GM19193 (cell line): Measurements from ENCODE around the gene GPR137B.

ENCODE experiments used
- POLR2A ChIP-seq: IDR thresholded peaks from 4 replicates; pipeline ENCODE4 v1.6.1; 2011; ENCODE audit not compliant: insufficient read depth, insufficient read length; ENCODE audit errors: extremely low read depth

Gene GPR137B

DNA sequence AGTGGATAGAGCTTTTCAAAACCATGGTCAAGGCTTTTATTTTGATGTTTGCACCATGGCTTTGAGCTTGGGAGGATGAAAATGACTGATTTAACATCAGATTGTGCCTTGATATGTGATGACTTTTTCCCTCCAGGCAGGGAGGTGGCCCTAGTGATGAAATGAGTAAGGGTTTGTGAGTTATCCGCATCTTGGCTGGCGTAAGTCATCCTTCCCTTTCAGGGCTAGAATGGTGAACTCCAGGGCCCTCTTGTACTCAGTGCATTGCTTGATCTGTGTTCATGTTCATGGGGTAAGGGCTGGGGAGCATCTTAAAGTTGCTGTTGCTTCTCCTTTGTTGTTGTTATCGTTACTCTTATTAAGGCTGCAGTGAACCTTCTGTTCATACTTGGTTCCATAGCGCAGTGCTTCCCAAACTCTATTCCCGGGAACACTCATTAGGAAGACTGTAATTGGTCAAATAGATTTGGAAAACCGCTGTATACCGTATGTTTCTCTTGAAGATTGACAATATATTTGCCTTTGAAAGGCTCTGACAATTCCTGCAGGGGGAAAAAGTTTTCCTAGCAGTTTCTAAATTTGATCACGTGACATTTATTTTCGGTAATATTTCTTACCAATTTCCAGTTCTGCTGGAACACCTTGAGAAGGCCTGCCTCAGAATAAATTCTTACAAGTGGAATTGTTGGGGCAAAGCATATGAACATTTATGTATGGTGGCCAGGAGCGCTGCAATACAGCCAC is 23.1 kb downstream of the GPR137B start:
- no peak for TF ChIP-seq POLR2A

DNA sequence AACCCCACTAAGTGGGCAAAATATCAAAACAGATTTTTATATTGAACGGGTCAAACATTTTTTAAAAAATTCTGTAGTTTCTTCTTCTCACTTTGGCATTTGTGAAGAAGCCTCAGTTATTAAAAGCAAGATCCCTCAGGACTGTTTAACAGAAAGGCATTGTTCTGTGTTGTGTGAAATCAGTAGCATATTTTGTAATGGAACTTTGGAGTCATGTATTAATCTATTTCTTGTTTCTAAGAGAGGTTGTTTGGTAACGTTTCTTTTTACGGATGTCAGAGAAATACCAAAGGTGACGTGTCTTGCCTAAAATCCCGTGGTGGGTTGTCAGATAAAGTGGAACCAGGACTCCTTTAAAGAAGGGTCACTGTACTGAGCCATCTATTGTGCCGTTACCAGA is 23.7 kb downstream of the GPR137B start:
- TF ChIP-seq POLR2A, result no peak

DNA sequence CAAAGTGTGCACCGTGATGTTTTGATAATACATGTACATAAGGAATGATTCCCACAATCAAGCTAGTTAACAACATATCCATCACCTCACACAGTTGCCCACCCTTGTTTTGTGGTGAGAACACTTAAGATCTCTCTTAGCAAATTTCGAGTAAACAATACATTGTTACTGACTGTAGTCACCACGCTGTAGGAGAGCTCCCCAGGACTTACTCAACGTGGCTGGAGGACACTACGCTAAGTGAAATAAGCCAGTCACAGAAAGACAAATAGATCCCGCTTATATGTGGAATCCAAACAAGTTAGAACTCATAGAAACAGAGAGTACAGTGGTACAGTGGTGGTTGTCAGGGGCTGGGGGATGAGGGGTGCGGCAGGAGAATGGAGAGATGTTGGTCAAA is 24.8 kb downstream of the GPR137B start:
- no peak for TF ChIP-seq POLR2A

DNA sequence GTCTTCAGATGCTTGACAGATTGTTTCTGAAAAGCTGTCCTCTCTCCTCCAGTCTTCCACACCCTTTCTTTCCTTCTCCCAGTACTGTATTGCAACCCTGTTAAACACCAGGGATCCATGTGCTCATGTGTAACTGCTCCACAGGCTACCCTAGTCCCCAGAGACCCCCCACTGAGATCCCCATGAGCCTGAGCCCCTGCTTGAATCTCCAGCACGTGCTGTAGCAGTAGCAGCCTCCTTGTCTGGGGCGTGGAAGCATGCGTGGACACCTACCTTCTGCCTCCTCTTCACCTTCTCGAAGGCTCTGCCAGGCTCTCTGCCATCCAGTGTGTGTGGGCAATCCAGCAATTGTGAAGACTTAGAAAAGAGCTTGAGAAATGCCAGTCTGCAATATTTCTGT is 25.2 kb downstream of the GPR137B start:
- no peak for TF ChIP-seq POLR2A

DNA sequence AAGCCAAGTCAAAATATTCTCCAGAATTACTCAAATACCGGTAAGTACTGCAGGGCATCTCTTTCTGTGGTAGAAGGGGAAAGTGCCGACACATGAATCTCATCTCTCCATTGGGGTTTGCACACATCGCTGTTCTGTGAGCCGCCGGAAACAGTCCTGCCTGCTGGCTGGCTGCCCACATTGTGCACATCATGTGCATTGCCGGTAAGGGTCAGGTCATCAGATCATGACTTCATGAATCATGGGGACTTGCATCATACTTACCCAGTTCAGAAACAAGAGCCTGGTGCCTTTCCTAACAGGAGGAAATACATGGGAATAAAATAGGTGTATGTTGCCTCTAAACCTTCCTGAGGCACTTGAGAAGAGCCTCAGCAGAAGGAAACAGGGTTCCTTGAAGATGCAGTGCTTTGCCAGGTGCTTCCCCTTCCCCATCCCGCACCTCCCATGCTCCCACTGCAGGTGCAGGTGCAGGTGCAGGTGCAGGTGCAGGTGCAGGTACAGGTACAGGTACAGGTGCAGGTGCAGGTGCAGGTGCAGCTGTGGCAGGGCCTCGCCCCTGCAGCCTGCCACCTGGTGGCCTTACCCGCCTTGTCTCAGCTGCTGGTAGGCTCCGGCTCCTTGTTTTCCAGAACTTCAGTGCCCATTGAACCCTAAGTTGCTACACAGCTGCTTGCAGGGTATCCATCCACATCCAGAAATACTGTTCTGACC is 26.5 kb downstream of the GPR137B start:
- no peak for TF ChIP-seq POLR2A

DNA sequence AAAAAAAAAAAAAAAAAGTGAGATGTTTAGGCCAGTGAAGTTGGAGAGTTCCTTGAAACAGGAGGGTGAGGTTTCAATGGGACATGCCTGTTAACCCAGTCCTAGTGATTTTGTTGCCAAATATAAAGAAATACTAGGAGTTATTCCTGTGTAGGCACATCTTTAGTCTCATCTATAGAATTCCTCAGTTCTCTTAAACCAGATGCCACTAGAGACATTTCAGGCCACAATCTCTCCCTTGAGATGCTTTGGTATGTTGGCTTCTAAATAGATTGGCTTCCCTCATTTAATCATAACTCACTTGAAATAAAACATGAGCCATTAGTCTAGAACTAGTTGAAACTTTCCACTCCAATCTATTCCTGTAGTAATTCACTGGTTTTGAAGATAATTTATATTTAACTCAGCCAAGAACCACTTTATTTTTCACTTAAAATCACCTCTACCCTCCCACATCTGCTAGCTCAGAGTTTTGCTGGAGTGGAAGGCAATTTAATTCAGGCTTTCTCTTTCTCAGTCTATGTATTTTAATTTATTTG is 29.8 kb downstream of the GPR137B start:
- TF ChIP-seq POLR2A, result no peak

DNA sequence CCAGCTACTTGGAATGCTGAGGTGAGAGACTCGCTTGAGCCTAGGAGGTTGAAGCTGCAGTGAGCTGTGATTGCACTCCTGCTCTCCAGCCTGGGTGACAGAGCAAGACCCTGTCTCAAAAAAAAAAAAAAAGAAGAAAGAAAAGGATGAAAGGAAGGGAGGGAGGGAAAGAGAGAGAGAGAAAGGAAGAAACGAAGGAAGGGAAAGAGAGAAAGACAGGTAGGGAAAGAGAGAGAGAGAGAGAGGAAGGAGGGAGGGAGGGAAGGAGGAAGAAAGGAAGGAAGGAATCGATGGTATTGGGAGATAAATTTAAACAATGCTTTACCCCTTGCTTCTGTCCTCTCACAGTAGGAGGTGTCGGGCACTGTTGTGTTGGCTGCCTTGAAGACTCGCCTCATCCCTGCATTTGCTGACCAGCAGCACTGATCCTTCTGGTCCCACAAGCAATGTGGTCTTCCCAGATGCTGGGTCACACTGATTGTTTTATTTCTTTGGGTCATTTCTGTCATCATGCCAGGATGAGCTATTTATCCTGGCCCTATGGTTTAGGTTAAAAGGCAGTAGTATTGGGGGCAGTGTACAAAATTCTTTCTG is 30.9 kb downstream of the GPR137B start:
- no peak for TF ChIP-seq POLR2A

DNA sequence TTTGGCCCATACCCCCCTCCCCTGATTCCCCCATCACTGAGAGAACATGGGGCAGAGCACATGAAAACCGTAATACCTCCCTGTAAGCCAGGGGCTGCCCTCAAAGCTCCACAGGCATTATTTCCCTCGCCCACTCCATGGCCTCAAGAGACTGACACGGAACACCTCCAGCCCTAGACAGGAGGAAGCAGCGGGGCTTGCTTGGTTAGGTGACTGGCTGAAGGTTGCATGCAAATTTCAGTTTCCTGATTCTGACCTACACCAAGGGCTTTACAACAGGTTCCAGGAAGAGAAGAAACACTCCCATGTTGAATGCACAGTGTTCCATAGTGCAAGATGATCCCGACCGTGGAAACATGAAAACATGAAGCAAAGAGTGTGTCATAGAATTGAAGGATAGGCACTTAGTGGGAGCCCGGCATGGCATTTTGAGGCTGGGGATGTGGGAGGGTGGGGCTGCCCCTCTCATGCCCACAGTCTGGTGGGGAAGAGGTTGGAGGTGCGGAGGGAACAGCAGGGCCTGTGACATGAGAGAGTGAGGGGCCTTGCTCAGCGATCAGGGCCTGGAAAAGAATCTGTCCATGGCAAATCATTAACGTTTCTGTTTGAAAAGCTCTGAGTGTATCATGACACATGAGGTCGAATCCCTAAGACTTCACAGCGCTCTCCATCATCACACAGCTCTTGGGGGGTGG is 33.5 kb downstream of the GPR137B start:
- TF ChIP-seq POLR2A, result no peak

DNA sequence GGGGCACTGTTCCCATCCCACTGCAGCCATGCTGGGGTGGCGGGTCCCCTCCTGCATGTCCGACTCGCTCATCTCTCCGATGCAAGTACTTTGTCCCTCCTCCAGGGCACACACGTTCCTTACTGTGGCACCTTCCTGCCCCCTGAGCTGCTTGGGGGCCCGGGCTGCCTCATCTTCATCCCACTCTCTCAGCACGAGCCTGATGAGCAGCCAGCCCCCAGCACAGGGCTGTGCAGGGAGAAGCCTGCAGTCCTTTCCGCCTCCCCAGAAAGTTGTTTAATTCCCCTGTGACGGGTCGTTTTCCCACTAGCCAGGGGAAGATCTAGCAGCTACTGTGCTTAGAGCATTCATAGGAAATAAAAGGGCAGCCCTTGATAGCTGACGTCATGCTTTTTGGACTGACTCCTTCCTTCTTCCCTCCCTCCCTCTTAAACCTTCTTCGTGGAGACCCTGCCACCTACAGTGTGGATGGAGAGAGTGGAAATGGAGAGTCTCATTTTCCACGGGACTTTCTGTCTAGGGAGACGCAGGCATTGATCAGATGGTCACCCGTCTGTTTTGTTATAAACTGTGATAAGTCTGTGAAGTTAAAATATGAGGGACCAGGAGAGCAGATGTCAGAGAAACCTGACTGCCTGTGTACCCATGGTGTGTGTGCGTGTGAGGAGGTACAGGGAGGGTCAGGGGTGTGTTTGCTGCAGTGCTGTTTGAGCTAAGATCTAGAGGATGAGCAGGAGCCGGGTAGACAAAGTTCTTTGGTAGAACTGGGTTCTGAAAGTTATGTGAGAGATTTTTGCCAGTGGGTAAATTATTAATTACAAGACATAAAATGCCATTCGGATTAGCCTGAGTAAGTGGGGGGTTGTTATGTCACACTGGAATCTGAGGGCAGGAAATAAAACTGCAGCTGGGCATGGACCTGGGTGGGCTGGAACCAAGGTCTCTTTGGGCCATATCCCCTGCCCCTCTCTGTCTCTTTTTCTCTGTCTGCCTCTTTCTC is 34.3 kb downstream of the GPR137B start:
- TF ChIP-seq POLR2A, result no peak

DNA sequence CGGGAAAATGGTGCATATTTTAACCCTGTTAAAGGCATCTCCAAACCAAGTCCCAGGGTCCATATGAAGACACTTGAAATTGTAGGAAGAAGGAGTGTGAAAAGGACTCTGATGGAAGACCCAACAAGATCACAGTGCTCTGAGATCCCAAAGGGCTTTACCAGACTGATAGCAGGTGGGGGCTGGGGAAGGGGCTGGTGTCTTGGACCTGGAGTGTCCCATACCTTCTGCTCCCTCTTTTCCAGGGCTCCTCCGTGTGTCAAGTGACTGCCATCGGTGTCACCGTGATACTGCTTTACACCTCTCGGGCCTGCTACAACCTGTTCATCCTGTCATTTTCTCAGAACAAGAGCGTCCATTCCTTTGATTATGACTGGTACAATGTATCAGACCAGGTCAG is 37.3 kb downstream of the GPR137B start:
- no peak for TF ChIP-seq POLR2A

DNA sequence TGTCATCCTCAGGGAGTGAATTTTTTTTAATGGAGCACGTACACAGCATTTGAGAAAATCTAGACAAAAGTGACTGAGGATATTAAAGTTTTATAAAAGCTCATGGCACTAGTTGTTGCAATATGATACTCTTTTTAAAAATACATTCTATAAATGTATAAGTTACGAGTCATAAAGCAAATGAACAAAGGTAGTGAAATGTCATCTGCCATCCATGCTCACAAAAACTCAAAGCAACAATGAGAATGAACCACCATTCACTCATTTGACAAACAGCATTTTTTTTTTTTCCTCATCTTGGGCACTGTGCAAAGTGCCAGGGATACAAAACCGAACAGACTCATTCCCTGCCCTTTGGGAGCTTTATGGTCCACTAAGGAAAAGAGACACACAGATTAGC is 38.7 kb downstream of the GPR137B start:
- no peak for TF ChIP-seq POLR2A

DNA sequence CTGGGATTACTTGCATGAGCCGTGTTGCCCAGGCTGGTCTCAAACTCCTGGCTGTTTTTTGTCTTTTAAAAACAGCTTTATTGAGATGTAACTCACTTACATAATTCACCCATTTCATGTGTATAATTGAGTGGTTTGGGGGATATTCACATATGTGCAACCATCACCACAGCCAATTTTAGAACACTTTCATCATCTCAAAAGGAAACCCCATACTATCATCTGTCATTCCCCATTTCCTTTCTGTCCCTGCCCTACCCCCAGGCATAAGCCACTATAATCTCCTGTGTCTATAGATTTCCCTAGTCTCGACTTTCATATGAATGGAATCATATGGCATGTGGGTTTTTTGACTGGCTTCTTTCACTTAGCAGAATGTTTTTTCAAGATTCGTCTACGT is 43.3 kb downstream of the GPR137B start:
- TF ChIP-seq POLR2A, result no peak

DNA sequence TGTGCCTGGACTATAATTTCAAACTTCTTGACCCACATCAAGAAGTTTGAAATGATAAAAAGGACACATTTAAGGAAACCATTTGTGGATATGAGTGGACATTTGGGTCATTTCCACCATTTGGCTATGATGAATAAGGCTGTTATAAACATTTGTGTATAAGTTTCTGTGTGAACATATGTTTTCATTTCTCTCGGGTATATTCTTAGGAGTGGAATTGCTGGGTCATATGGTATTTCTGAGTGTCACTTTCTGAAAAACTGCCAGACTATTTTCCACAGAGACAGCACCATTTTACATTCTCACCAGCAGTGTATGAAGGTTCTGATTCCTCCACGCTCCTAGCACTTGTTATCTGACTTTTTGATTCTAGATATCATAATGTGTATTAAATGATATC is 50.8 kb downstream of the GPR137B start:
- no peak for TF ChIP-seq POLR2A

DNA sequence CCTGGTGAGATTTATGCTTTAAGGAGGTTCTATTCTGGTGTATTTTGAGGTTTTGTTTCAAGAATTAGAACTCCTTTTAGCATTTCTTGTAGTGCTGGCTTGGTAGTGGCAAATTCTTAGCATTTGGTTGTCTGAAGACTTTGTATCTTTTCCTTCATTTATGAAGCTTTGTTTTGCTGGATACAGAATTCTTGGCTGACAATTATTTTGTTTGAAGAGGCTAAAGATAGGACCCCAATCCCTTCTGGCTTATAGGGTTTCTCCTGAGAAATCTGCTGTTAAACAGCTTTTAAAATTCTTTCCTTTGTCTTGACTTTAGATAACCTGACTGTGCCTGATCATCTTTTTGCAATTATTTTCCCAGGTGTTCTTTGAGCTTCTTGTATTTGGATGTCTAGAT is 58.6 kb downstream of the GPR137B start:
- TF ChIP-seq POLR2A, result no peak
